ENCODE measurements around the gene LIPI. TPM values are rescaled to one million over a fixed set of nuclear protein-coding genes. Genes with fewer than 3 reads are reported as not detected.
"Not testable (repeated sequence)": the region's sequence is repeated elsewhere in the genome, so short reads cannot be mapped to it uniquely, and the experiment has no call there.

Gene LIPI
- total and polyA plus RNA-seq, 2 experiments from 2014 or later: not detected

DNA sequence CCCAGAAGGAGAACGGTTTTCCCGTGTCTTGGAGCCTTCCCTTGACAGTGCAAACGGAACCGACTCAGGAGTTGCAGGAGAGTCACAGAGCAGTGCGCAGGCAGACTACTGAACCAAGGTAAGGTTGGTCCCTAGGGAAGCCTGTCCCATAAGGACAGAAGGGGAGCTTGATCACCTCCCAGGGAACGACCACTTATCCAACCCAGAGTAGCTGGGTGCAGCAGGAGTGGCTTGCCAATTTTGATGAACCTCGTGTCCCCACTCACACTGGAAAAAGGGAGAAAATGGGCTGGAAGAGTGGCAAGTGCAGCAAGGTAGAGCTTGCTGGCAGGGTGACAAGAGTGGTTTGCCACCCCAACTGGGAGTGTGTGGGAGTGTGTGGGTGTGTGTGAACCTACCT, 95.1 kb downstream of the LIPI start:
- Histone ChIP-seq H3K4me1 (ENCODE audit: insufficient read depth) (no peaks in the 10 kb centered on the region), H3K9me3 (ENCODE audit: low read depth) (no peaks in the 10 kb centered on the region), H3K4me2 (no peak overlapping the region), H3K27ac (no peak overlapping the region), H2AFZ (no peak overlapping the region), H3K79me2 (no peaks in the 10 kb centered on the region), H3K27me3 (no peaks in the 10 kb centered on the region), H3K9me2 (replicated peaks; ENCODE audit: insufficient read depth) (no peaks in the 10 kb centered on the region), H3K4me3 (no peak overlapping the region), H4K20me1 (ENCODE audit: insufficient read depth, poor library complexity, severe bottlenecking) (no peaks in the 10 kb centered on the region), H3K36me3 (replicated peaks; ENCODE audit: insufficient read depth, low read depth) (no peaks in the 10 kb centered on the region)
- WGBS (ENCODE audit: low lambda C conversion rate, missing lambda C conversion rate): 97% methylated on average over 7 of the region's 7 CpGs
- no peak for TF ChIP-seq EZH2 (IDR thresholded peaks at IDR 0.05; ENCODE audit: borderline replicate concordance)
- TF ChIP-seq, protein P1, sequence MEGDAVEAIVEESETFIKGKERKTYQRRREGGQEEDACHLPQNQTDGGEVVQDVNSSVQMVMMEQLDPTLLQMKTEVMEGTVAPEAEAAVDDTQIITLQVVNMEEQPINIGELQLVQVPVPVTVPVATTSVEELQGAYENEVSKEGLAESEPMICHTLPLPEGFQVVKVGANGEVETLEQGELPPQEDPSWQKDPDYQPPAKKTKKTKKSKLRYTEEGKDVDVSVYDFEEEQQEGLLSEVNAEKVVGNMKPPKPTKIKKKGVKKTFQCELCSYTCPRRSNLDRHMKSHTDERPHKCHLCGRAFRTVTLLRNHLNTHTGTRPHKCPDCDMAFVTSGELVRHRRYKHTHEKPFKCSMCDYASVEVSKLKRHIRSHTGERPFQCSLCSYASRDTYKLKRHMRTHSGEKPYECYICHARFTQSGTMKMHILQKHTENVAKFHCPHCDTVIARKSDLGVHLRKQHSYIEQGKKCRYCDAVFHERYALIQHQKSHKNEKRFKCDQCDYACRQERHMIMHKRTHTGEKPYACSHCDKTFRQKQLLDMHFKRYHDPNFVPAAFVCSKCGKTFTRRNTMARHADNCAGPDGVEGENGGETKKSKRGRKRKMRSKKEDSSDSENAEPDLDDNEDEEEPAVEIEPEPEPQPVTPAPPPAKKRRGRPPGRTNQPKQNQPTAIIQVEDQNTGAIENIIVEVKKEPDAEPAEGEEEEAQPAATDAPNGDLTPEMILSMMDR (IDR thresholded peaks at IDR 0.05; ENCODE audit: poor library complexity): no peak
- DNase-seq (ENCODE audit: low spot score): no peak

DNA sequence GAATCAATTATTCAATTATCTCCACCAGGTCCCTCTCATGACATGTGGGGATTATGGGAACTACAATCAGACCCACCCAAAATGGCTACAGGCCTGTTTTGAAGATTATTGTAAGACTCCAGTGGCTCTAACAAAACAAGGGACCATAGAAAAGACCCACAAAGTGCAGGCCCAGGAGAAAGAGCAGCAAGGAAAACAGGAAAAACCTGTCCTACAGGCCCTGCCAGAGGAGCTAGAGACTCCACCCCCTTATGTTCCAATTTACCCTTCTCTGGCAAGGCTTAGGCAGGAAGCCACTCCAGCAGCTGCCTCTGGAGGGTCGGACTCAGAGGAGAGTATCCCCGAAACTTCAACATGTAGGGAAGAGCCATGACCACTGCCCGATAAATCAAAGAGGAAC, 96.5 kb downstream of the LIPI start:
- Histone ChIP-seq H4K20me1 (ENCODE audit: insufficient read depth, poor library complexity, severe bottlenecking) (no peaks in the 10 kb centered on the region), H2AFZ (no peak overlapping the region), H3K9me3 (ENCODE audit: low read depth) (no peaks in the 10 kb centered on the region), H3K4me1 (ENCODE audit: insufficient read depth) (no peaks in the 10 kb centered on the region), H3K4me3 (no peak overlapping the region), H3K4me2 (no peak overlapping the region), H3K36me3 (replicated peaks; ENCODE audit: insufficient read depth, low read depth) (no peaks in the 10 kb centered on the region), H3K79me2 (no peaks in the 10 kb centered on the region), H3K9me2 (replicated peaks; ENCODE audit: insufficient read depth) (no peaks in the 10 kb centered on the region), H3K27ac (no peak overlapping the region), H3K27me3 (no peaks in the 10 kb centered on the region)
- TF ChIP-seq, protein P1 (IDR thresholded peaks at IDR 0.05; ENCODE audit: poor library complexity): no peak
- TF ChIP-seq EZH2 (IDR thresholded peaks at IDR 0.05; ENCODE audit: borderline replicate concordance) (no peak), EZH2phosphoT487 (IDR thresholded peaks at IDR 0.05; ENCODE audit: low read depth, severe bottlenecking, unreplicated experiment) (no peak)
- 94% methylated on average over 3 of the region's 3 CpGs for WGBS (ENCODE audit: low lambda C conversion rate, missing lambda C conversion rate)
- peak; percentile 20 for DNase-seq (ENCODE audit: low spot score)

DNA sequence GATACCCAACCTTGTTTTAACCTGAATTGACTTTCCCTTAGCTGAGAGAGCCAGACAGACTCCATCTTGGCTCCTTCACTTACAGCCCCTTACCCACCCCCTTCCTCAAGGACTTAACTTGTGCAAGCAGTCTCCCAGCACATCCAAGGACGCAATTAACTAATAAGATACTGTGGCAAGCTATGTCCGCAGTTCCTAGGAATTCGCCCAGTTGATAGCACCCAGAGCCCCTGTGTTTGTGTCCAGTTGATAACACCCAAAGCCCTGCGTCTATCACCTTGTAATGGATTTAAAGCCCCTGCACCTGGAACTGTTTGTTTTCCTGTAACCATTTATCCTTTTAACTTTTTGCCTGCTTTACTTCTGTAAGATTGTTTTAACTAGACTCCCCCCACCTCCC, 106.2 kb downstream of the LIPI start:
- H3K4me3 ChIP-seq; H2AFZ ChIP-seq; H3K9me3 ChIP-seq (ENCODE audit: low read depth); H3K4me1 ChIP-seq (ENCODE audit: insufficient read depth); H3K36me3 ChIP-seq (replicated peaks; ENCODE audit: insufficient read depth, low read depth); H3K4me2 ChIP-seq; DNase-seq (ENCODE audit: low spot score); H3K79me2 ChIP-seq; H3K27ac ChIP-seq; H4K20me1 ChIP-seq (ENCODE audit: insufficient read depth, poor library complexity, severe bottlenecking); H3K27me3 ChIP-seq; H3K9me2 ChIP-seq (replicated peaks; ENCODE audit: insufficient read depth): not testable (repeated sequence)
- 54% methylated on average over 4 of the region's 4 CpGs for WGBS (ENCODE audit: low lambda C conversion rate, missing lambda C conversion rate)

DNA sequence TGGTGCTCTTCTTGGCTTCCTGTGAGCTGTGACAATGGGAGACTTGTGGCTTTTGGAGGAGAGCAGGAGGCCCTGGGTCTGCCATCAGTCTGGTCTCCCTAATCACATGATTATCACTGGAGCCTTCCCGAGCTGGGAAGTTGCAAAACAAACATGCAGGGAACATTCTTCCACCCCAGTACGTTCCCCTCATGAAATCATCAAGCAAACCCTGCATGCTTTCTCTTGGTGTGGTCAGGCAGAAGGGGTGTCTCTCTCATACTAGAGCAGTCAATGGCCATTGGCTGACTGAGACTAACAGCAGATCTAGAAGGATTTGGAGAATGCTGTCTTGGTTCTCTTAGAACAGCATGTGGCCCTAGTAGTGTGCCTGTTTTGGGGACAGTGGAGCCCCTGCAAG, 111.2 kb downstream of the LIPI start:
- no peak overlapping the region for H3K4me2 ChIP-seq
- H3K36me3 ChIP-seq (replicated peaks; ENCODE audit: insufficient read depth, low read depth): no peaks in the 10 kb centered on the region
- no peaks in the 10 kb centered on the region for H3K9me2 ChIP-seq (replicated peaks; ENCODE audit: insufficient read depth)
- DNase-seq (ENCODE audit: low spot score): no peak
- H3K79me2 ChIP-seq: no peaks in the 10 kb centered on the region
- no peaks in the 10 kb centered on the region for H3K27me3 ChIP-seq
- WGBS (ENCODE audit: low lambda C conversion rate, missing lambda C conversion rate): 38% methylated on average over 2 of the region's 2 CpGs
- no peaks in the 10 kb centered on the region for H3K9me3 ChIP-seq (ENCODE audit: low read depth)
- H3K4me3 ChIP-seq: no peak overlapping the region
- no peaks in the 10 kb centered on the region for H4K20me1 ChIP-seq (ENCODE audit: insufficient read depth, poor library complexity, severe bottlenecking)
- no peak overlapping the region for H2AFZ ChIP-seq
- H3K4me1 ChIP-seq (ENCODE audit: insufficient read depth): no peaks in the 10 kb centered on the region
- no peak overlapping the region for H3K27ac ChIP-seq
- TF ChIP-seq EZH2 (IDR thresholded peaks at IDR 0.05; ENCODE audit: borderline replicate concordance) (no peak), EZH2phosphoT487 (IDR thresholded peaks at IDR 0.05; ENCODE audit: low read depth, severe bottlenecking, unreplicated experiment) (no peak)
- TF ChIP-seq, protein P1 (IDR thresholded peaks at IDR 0.05; ENCODE audit: poor library complexity): no peak
